ENCODE measurements around the gene SMIM1.

SMIM1 gene

GRCh38 chr1:3763351-3764125 lies 9.0 kb upstream of the SMIM1 start:
- TF ChIP-seq POLR2AphosphoS5 (IDR thresholded peaks at IDR 0.05; ENCODE audit: low read depth, low read length) (no peak), POU2F2 (IDR thresholded peaks at IDR 0.05; ENCODE audit: low read depth, low read length) (no peak), PAX5 (IDR thresholded peaks at IDR 0.05; ENCODE audit: insufficient read depth, low read length, severe bottlenecking) (no peak), POLR2A (IDR thresholded peaks at IDR 0.05; ENCODE audit: low read depth, low read length) (no peak), TAF1 (IDR thresholded peaks at IDR 0.05; ENCODE audit: low read depth, low read length) (no peak), SPI1 (IDR thresholded peaks at IDR 0.05; ENCODE audit: low read depth, low read length) (no peak)
- no peak for DNase-seq (ENCODE audit: insufficient read length, low spot score)
- no peak for FAIRE-seq

- DNase-seq (ENCODE audit: insufficient read length, low spot score) (no peak), FAIRE-seq (no peak)
- TF ChIP-seq POLR2A (IDR thresholded peaks at IDR 0.05; ENCODE audit: low read depth, low read length) (no peak), POLR2AphosphoS5 (IDR thresholded peaks at IDR 0.05; ENCODE audit: low read depth, low read length) (no peak), SPI1 (IDR thresholded peaks at IDR 0.05; ENCODE audit: low read depth, low read length) (no peak)
These were observed 5.1 kb upstream of the SMIM1 start for GRCh38 chr1:3767328-3767925.

- no peak for FAIRE-seq
- no peak for TF ChIP-seq POLR2AphosphoS5 (IDR thresholded peaks at IDR 0.05; ENCODE audit: low read depth, low read length)
- no peak for TF ChIP-seq SPI1 (IDR thresholded peaks at IDR 0.05; ENCODE audit: low read depth, low read length)
- no peak for TF ChIP-seq PAX5 (IDR thresholded peaks at IDR 0.05; ENCODE audit: insufficient read depth, low read length, severe bottlenecking)
- no peak for TF ChIP-seq POU2F2 (IDR thresholded peaks at IDR 0.05; ENCODE audit: low read depth, low read length)
- TF ChIP-seq POLR2A (IDR thresholded peaks at IDR 0.05; ENCODE audit: low read depth, low read length): no peak
- TF ChIP-seq TAF1 (IDR thresholded peaks at IDR 0.05; ENCODE audit: low read depth, low read length): no peak
- no peak for DNase-seq (ENCODE audit: insufficient read length, low spot score)
These were observed 3.6 kb upstream of the SMIM1 start for GRCh38 chr1:3768811-3769390.

DNA sequence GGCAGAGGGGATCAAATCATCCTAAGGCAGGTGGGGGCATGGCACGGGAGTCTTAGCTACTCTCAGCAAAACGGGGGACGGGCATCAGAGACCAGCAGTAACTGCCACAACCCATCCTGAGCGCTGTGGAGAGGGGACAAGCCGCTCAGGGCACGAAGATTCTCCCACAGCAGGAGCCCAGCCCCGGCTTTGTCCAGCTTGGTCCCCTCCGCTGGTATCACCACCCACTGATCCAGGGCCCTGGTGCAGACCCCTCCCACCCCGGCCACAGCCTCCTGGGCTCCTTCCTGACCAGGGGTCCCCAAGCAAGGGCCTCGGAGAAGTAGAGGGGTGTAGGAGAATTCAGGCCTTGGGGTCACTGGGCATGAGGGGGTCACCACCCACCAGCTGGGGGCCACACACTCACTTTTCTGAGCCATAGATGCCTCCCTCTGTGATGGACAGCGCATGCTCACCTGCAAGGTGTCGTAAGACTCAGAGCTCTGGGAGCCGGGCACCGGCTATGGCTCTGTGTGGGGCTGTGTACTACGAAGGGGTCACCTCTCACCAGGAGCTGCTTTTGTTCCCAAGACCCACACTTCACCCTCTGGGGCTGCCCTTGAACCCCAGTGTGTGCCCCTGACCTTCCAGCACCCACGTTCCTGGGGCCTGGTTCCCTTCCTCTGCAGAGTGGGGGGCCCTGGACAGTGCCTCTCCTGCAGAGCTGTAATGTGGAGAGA lies 2.3 kb upstream of the SMIM1 start:
- FAIRE-seq (no peak), DNase-seq (ENCODE audit: insufficient read length, low spot score) (no peak)
- TF ChIP-seq POLR2AphosphoS5 (IDR thresholded peaks at IDR 0.05; ENCODE audit: low read depth, low read length) (no peak), TAF1 (IDR thresholded peaks at IDR 0.05; ENCODE audit: low read depth, low read length) (no peak), PAX5 (IDR thresholded peaks at IDR 0.05; ENCODE audit: insufficient read depth, low read length, severe bottlenecking) (no peak), SPI1 (IDR thresholded peaks at IDR 0.05; ENCODE audit: low read depth, low read length) (no peak), POU2F2 (IDR thresholded peaks at IDR 0.05; ENCODE audit: low read depth, low read length) (no peak), POLR2A (IDR thresholded peaks at IDR 0.05; ENCODE audit: low read depth, low read length) (no peak)

DNA sequence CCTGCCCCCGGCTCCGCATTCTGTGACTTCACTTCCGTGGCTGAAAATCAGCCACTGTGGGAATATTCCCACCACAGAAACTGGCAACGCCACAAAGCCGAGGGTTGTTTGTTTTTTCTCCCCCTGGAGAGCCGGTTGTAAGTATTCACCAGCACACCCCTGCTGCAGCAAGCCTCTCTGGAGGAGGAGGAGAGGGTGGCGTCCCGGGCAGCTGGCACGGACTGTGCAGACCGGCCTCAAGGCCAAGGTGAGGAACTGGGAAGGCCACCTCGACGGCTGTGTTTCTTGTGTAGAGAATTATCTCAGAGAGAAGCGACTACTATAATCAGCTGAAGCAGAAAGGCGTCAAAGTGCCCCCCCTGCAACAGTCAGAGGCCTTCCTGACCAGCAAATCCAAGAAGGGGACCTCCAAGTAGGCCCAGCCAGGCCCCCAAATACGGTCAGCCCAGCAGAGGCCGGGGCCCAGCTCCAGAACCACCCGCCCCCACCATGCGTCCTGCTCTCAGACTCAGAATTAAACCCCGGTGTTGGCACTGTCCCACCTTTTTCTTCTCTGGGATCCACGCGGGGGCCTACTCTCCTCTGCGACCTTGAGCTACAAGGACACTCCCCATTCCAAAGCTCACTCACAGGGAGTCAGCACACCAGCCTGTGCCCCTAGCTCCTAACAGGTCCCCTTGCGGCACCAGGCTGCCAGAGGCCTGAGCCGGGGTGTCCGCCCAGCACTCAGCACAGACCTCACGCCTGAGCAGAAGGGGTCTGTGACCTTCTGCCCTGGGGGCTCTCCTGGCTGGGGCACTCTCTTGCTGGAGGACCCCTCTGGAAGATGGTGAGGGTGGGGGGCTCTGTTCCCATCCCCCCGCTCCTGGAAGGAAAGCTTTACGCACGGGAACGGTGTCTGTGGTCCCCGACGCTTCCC lies 1.2 kb upstream of the SMIM1 start:
- no peak for DNase-seq (ENCODE audit: insufficient read length, low spot score)
- no peak for FAIRE-seq
- TF ChIP-seq POU2F2 (IDR thresholded peaks at IDR 0.05; ENCODE audit: low read depth, low read length) (no peak), TAF1 (IDR thresholded peaks at IDR 0.05; ENCODE audit: low read depth, low read length) (no peak), POLR2AphosphoS5 (IDR thresholded peaks at IDR 0.05; ENCODE audit: low read depth, low read length) (no peak)

GRCh38 chr1:3772027-3772714 lies 378 bp upstream of the SMIM1 start:
- FAIRE-seq: peak; percentile 82
- DNase-seq (ENCODE audit: insufficient read length, low spot score): peak; percentile 99
- TF ChIP-seq PAX5 (IDR thresholded peaks at IDR 0.05; ENCODE audit: insufficient read depth, low read length, severe bottlenecking): no peak
- no peak for TF ChIP-seq SPI1 (IDR thresholded peaks at IDR 0.05; ENCODE audit: low read depth, low read length)
- TF ChIP-seq POLR2A (IDR thresholded peaks at IDR 0.05; ENCODE audit: low read depth, low read length): no peak
- TF ChIP-seq POU2F2 (IDR thresholded peaks at IDR 0.05; ENCODE audit: low read depth, low read length): no peak
- TF ChIP-seq POLR2AphosphoS5 (IDR thresholded peaks at IDR 0.05; ENCODE audit: low read depth, low read length): no peak

DNA sequence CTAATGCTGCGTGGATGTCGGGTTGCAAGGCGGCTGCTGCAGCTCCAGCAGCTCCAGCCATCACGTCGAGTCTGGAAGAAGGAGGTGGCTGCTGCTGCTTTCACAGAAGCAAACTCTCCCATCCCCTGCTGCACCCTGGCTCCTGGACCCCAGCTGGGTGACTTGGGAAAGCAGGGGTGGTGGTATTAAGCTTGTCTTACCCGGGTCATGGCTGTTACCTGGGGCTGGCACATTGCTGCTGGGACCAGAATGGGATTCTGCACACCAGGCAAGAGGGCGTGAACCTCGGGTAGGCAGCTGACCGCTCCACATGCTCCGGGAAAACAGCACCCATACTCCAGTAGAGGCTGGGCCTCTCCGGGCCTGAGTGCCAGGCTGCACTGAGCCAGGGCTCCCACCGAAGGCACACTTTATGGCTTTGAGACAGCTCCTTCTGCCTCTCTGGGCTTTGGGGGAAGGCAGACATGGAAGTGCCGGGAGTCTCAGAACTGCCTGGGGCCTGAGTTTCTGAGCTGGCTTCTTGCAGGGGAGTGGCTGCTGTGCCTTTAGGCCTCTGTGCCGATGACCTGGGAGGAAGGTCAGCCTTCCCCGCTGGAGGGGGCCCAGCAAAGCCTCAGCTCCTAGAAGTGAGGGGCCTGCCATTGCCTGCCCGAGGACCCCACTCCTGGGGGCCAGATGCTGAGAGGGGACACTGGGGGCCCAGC lies 1.2 kb downstream of the SMIM1 start:
- DNase-seq (ENCODE audit: insufficient read length, low spot score) (no peak), FAIRE-seq (no peak)
- no peak for TF ChIP-seq TAF1 (IDR thresholded peaks at IDR 0.05; ENCODE audit: low read depth, low read length)

GRCh38 chr1:3774276-3774945 lies 1.9 kb downstream of the SMIM1 start:
- FAIRE-seq: no peak

More at GRCh38 chr1:3774276-3774945, 1.9 kb downstream of the SMIM1 start:
- TF ChIP-seq PAX5 (IDR thresholded peaks at IDR 0.05; ENCODE audit: insufficient read depth, low read length, severe bottlenecking) (no peak), SPI1 (IDR thresholded peaks at IDR 0.05; ENCODE audit: low read depth, low read length) (no peak), POLR2A (IDR thresholded peaks at IDR 0.05; ENCODE audit: low read depth, low read length) (no peak), TAF1 (IDR thresholded peaks at IDR 0.05; ENCODE audit: low read depth, low read length) (no peak), POU2F2 (IDR thresholded peaks at IDR 0.05; ENCODE audit: low read depth, low read length) (no peak), POLR2AphosphoS5 (IDR thresholded peaks at IDR 0.05; ENCODE audit: low read depth, low read length) (no peak)
- no peak for DNase-seq (ENCODE audit: insufficient read length, low spot score)

All from GM12891 (cell line).